ENCODE data around the gene NRCAM.

GRCh38 chr7:108205311-108205710 is 250.9 kb downstream of the NRCAM start:
- TF ChIP-seq POLR2AphosphoS5 (IDR thresholded peaks at IDR 0.05) (no peak), CTCF (IDR thresholded peaks at IDR 0.05) (no peak), POLR2A (IDR thresholded peaks at IDR 0.05) (no peak)

All from gastroesophageal sphincter (tissue), 3 donors.